ENCODE results near the gene TUBB.
"Not testable (repeated sequence)": the region's sequence is repeated elsewhere in the genome, so short reads cannot be mapped to it uniquely, and the experiment has no call there.

The TUBB gene

GRCh38 chr6:30719356-30719755 is 796 bp upstream of the TUBB start:
- DNase-seq, result no peak

DNA sequence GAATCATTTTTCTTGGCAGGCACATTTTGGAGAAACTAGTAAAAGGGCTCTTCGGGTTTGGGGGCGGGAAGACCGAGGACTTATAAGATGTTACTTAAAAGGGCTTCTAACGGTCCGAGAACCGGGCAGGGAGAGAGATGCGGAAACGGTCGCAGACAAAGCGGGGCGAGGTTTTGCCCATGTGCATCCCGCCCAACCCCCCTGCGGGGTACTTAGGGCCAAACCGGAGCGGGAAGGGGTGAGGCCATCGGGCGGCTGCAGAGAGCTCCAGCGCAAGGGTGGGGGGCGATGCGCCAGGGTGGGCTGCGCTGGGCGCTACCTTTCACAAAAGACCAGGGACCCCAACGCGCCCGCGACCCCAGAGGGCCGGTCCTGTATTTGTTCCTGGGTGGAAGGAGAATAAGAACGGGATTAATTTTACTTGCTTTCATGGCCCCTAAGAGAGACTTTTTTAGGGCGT is 616 bp downstream of the TUBB start:
- peak; percentile 77 for DNase-seq

DNA sequence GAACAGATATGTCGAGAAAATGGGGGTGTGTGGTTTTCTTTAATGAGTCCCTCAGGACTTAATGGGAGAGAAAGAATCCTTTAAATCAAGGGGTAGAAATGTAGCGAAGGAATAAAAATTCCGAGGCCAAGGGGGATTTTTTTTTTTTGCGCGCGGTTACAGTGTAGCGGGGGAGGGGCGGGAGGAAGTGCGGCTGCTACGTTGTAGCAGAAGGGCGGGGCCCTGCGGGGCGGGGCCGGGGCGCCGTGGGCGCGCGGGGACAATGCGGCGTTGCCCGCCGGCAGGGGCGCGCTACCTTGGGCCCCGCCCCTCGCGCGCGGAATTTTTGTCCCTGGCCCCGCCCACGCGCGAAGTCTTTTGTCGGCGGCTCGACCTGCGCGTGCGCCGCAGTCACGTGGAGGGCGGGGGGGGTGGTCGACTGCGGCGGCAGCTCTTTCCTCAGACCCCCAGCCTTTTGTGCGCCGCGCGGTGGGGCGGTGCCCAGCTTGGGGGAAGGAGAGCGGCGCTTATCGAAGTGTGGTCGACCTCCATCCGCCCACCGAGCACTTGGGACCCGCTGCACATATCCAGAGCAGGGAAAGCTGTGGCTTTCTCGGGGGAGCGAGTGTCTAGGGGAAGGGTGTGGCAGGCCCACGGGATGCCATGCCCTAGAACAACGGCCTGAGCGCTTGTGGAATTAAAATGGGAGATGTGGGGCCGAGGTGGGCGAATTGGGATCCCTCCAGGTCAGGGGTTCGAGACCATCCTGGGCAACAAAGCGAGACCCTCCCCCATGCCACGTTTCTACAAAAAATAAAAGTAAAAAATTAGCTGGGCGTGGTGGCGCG is 1.3 kb downstream of the TUBB start:
- DNase-seq, result peak; percentile 97

DNA sequence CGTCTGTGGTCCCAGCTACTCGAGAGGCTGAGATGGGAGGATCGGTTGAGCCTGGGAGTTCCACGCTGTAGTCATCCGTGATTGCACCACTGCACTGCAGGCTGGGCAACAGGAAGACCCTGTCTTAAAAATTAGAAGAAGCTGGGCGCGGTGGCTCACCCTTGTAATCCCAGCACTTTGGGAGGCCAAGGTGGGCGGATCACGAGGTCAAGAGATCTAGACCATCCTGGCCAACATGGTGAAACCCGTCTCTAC is 1.8 kb downstream of the TUBB start:
- peak; percentile 54 for DNase-seq

DNA sequence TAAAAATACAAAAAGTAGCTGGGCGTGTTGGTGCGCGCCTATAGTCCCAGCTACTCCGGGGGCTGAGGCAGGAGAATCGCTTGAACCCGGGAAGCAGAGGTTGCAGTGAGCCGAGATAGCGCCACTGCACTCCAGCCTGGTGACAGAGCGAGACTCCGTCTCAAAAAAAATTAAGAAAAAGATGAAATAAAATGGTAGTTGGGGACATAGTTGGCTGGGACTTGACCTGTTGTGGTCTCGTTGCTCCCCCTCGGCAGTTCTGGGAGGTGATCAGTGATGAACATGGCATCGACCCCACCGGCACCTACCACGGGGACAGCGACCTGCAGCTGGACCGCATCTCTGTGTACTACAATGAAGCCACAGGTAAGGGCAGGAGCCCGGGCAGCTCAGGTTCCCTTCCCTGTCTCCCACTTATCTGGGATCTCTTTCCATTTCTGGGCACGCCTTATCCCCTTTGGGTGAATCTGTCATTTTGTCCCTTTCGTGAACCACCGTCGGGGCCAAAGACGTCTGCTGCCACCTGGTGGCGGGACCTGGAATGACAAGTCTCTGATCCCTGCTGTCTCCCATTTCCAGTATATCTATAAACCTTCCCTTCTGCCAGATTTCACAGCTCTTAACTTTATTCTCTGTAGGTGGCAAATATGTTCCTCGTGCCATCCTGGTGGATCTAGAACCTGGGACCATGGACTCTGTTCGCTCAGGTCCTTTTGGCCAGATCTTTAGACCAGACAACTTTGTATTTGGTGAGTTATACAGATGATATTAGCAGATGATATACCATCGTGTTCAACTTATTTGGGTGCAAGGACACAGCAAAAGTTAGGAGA is 2.3 kb downstream of the TUBB start:
- DNase-seq, result peak; percentile 93

DNA sequence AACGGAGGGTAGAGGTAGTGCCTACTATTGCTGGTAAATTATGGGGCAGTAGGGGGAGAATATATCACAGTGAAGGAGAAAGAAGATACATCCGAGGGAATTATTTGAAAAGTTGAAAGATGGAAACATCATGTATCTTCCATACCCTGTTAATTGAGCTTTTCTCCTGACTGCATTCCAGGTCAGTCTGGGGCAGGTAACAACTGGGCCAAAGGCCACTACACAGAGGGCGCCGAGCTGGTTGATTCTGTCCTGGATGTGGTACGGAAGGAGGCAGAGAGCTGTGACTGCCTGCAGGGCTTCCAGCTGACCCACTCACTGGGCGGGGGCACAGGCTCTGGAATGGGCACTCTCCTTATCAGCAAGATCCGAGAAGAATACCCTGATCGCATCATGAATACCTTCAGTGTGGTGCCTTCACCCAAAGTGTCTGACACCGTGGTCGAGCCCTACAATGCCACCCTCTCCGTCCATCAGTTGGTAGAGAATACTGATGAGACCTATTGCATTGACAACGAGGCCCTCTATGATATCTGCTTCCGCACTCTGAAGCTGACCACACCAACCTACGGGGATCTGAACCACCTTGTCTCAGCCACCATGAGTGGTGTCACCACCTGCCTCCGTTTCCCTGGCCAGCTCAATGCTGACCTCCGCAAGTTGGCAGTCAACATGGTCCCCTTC is 3.1 kb downstream of the TUBB start:
- not testable (repeated sequence) for DNase-seq

- DNase-seq, result not testable (repeated sequence)
Measured at GRCh38 chr6:30723843-30724741, 3.9 kb downstream of the TUBB start.

DNA sequence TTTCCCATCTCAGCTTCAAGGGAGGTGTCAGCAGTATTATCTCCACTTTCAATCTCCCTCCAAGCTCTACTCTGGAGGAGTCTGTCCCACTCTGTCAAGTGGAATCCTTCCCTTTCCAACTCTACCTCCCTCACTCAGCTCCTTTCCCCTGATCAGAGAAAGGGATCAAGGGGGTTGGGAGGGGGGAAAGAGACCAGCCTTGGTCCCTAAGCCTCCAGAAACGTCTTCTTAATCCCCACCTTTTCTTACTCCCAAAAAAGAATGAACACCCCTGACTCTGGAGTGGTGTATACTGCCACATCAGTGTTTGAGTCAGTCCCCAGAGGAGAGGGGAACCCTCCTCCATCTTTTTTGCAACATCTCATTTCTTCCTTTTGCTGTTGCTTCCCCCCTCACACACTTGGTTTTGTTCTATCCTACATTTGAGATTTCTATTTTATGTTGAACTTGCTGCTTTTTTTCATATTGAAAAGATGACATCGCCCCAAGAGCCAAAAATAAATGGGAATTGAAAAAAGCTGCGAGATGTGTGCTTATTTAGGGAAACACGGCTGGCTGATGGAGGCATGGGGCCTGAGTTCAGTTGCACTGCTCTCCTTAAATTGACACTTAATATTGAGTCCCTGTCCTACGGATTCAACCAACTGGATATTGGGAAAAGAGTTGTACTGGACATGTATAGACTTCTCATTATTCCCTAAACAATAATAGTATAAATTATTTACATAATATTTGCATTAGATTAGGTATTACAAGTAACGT is 4.9 kb downstream of the TUBB start:
- no peak for DNase-seq

DNA sequence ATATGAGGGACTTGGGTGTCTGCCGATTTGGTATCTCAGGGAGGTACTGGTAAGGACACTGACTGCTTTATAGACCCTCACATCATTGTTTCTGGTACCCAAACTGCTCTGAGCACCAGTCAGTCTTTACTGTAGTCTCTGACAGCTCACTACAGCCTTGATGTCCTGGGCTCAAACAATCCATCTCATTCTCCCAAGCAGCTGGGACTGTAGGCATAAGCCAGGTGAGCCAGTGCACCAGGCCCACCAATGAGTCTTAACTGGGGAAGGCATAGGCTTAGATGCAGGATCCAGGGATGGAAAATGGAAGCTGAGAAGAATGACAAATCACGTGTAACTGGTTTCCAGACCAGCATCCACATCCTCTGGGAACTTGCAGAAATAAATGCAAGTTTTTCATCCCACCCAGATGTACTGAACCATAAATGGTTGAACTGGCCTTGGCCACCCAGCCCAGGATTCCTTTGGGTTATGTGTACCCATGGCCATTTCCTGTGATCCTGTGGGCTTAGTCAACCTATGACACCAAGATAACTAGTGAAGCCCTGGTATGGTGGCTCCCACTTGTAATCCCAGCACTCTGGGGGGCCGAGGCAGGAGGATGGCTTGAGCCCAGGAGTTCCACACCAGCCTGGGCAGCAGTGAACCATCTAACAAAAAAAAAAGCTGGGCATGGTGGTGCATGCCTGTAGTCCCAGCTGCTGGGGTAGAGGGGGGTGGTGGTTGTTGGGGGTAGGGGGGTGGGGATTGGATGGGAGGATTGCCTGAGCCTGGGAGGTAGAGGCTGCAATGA is 5.8 kb downstream of the TUBB start:
- no peak for DNase-seq

- DNase-seq, result no peak
Measured at GRCh38 chr6:30726506-30727413, 6.6 kb downstream of the TUBB start.

DNA sequence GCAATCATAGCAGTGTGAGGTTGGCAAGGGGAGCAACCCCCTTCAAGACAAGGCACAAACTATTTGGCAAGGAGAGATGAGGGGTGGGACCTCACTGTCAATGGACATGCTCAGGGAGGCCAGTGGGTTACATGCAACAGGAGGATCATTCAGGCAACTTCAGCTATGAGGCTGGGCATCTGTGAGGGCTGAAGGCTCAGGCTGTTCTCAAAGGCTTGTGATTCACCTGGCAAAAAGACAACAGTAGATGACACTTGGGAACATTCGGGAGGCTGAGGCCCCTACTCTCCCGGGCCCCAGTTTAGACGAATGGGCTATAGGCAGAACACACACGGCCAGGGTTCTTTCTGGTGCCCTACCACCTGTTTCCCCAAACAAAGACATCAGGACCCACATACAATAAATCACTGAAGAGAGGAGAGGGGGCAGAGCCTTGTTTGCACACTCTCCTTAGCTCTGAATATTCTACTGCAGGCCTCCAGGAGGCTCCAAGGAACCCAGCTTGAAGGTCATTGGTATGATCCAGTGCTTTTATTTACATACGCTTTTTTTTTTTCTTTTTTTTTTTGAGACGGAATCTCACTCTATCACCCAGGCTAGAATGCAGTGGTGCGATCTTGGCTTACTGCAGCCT is 7.9 kb downstream of the TUBB start:
- no peak for DNase-seq

DNA sequence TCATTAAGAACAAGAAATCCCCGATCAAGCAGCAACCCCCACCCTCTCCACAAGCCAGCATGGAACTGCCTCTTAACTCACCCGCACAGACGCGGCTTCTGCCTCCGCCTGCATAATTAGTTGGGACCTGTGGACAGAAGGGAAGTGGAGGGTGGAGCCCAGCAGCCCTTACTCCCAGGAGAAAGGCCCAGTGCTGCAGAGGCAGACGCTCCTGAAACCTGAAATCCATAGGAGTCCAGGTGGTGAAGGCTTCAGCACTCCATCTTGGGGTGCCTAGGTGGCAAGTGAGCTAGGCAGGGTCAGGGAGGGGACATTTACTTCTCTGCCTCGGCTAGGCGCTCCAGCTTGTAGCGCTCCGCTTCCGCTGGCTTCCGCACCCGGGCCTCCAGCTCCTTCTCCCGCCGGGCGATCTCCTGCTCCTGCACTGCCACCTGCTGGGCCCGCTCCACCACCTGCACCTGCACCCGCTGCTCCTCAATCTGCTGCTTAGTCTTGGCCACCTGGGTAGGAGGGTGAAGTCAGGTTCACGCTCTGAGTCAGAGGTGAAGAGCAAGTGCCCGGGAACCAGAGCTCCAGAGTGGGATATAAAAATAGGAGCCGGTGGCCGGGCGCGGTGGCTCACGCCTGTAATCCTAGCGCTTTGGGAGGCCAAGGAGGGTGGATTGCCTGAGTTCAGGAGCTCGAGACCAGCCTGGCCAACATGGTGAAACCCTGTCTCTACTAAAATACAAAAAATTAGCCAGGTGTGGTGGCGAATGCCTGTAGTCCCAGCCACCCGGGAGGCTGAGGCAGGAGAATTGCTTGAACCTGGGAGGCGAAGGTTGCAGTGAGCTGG is 10.7 kb downstream of the TUBB start:
- peak; percentile 89 for DNase-seq

DNA sequence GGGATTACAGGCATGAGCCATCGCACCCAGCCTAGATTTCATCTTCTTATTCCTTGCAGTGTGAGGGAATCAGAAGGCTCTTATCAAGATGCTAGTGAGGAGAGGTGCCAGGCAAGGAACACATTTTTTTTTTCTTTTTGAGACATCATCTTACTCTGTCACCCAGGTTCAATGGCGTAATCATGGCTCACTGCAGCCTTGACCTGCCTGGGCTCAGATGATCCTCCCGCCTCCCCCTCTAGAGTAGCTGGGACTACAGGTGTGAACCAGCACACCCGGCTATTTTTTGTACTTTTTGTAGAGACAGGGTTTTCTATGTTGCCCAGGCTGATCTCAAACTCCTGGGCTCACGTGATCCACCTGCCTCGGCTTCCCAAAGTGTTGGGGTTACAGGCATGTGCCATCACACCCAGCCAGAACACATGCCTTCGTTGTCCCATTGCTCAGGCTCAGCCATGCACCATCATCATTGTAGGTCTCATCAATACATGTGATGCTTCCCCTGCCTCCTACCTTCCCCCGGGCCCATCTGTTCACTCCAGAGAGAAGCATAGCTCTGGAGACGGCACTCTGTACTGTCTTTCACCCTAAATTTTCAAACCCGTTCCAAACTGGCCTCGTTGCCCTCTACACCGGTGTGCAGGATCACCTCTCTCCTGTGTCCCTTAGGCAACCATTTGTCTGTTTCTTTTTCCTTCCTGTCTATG is 12.2 kb downstream of the TUBB start:
- no peak for DNase-seq

- no peak for DNase-seq
Measured at GRCh38 chr6:30735668-30736314, 15.6 kb downstream of the TUBB start.

DNA sequence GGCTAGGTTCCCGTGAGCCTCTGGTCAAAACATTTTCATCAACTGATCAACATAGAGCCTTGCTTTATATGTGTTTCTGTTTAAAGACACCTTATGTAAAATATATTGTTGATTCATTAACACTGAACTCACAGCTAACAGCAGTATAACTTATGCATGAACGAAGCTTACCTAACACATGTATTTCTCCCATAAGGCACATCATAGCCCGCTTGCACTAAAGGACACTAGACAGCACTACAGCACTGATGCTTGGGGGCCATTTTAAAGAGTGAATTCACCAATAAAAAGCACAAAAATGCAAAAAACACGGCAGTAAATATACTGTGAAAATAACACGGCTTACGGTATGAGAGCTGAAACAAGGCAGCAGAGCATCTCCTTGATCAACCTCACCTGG is 18.4 kb downstream of the TUBB start:
- no peak for DNase-seq

DNA sequence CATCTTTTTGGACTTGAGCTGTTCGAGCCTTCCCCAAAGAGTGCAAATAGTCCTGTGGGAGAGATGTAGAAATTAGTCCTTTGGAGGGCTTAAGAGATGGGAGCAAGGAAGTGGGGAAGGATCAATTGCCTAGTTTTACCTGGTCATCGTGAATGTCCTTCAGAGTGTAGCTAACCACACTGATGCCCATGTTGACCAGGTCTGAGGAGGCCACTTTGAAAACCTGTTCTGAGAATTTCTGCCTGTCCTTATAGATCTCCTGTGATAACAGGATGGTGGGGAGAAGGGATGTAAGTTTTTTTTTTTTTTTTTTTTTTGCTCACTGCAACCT is 20.4 kb downstream of the TUBB start:
- no peak for DNase-seq

GRCh38 chr6:30741063-30741779 is 21.1 kb downstream of the TUBB start:
- no peak for DNase-seq
